ENCODE data around the gene DTYMK.
A peak's percentile ranks its signal among the peaks of the same experiment; 100 is the strongest.
"Not testable (repeated sequence)": the region's sequence is repeated elsewhere in the genome, so short reads cannot be mapped to it uniquely, and the experiment has no call there.

Gene DTYMK, protein sequence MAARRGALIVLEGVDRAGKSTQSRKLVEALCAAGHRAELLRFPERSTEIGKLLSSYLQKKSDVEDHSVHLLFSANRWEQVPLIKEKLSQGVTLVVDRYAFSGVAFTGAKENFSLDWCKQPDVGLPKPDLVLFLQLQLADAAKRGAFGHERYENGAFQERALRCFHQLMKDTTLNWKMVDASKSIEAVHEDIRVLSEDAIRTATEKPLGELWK

DNA sequence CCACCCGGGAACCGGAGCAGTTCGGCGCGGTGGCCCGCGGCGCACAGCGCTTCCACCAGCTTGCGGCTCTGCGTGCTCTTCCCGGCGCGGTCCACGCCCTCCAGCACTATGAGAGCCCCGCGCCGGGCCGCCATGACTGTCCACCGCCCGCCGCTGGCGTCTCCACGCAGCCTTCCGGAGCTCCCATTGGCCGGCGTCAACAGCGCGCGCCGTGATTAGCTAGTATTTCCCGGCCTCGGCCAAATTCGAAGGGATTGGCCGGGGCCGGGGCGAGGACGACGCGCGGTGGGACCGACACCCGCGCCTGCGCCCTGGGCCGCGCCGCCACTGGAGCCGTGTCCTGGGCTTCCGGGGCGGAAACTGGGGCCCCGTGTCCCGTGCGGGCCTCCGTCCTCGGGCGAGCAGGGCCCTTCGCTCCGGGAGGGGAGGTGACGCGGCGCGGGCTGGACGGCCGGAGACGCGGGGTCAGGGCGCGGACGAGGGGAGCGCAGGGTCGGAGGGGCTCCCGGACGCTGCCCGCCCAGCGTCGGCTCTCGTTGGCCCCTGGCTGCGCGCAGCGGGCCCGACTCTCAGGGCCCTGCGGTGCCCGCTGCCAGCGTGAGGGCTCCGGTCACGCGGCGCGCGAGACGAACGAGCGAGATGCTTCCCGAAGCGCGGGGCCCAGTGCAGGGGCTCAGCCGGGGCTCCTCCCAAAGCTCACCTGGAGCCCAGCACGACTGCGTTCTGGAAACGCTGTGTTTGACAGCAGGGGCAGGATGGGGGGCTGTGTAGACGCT, at the start of gene DTYMK:
Gene DTYMK (minus strand): TSS at position 166 of the 776 bp plus-strand sequence. CDS start 32 bp downstream, at position 134.
- peak; percentile 98 for DNase-seq (ENCODE audit: low spot score)

DNA sequence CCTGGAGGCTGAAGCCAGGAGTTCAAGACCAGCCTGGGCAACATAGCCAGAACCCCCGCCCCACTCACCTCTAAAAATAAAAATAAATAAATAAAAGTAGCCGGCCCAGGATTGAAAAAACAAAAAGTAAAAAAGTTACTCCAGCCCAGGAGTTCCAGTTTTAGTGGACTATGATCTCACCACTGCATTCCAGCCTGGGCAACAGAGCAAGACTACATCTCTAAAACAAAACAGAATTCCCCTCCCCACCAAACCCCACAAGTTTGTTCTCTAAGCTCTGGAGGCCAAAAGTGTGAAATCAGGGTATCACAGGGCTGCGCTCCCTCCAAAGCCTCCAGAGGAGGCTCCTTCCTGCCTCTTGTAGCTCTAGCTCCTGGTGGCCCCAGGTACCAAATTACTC, 49.5 kb upstream of the DTYMK start:
- DNase-seq (ENCODE audit: low spot score): no peak

DNA sequence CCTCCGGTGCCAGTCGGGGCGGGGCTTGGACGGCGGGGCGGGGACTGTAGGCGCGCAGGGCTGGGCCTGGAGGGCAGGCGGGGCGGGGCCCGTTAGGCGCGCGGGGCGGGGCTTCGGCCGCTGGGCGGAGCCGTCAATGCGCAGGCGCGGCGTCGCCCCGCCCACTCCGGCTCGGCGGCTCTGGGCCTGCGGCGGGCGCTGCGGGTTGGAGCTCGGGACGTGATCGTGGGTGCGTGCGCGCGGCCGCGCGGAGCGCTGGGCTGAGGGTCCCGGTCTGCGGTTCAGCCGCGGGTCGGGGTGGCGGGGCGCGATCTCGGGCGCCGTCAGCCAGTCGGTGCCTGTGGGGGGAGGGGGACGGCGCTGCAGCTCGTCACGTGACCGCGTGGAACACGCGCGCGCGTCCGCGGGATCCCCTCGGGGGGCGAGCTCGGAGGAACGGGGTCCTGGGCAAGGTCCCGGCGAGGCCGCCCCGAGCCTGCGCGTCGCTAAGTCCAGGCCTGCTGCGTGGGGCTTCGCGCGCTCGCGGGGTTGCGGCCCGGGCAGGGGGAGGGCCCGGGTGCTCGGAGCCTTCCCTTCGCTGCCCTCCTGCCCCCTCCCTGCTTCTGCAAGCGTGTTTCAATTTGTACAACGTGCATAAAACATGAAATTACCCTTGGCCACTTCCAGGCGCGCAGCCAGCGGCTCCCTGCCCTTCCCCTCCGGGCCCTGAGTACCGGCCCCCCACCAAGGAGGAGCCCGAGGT, 48.0 kb upstream of the DTYMK start, which contains the start of gene D2HGDH:
Gene D2HGDH (plus strand): TSS at position 164 of the 742 bp plus-strand sequence. CDS start 595 bp downstream, outside the sequence.
- DNase-seq (ENCODE audit: low spot score): peak; percentile 98

DNA sequence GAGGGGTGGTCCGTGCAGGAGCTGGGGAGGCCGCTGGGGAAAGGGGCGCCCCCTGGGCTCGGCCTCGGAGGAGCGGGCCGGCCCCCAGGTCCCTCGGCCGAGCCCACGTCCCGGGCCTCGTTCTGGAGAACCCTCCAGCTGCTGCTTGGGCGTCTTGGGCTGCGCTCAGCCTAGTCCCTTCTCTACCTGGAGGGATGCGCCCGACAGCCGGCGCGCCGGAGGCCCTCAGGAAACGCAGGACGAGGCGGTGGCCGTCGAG, 47.5 kb upstream of the DTYMK start:
- DNase-seq (ENCODE audit: low spot score): no peak

DNA sequence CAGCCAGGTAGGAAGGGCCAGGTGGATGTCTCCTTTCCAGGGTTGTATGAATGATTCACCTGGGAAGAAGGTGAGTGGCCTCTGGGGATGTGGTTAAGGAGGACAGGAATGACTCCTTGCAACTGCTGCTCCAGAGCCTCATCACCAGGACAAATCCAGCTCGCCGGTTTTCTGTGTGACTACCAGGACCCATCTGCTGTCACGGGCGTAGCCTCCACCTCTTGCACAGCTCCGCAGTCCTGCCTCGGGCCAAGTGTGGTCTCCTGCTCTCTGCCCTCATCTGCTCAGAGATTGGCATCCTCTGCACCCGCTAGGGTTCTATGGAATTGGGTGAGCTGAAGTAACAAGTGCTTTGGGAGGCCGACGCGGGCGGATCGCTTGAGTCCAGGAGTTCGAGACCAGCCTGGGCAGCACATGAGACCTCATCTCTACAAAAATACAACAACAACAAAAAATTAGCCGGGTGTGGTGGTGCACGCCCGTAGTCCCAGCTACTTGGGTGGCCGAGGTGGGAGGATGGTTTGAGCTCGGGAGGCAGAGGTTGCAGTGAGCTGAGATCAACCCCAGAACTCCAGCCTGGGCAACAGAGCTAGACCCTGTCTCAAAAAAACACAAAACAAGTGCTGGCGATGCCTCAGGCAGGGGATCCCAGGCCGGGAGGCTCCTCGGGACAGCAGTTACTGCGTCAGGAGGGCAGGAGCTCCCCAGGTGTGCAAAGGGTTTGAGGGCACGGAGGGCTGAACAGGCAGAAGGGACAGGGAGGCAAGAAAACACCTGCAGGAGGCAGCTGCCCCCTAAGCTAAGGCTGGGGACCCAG, 47.0 kb upstream of the DTYMK start:
- no peak for DNase-seq (ENCODE audit: low spot score)

DNA sequence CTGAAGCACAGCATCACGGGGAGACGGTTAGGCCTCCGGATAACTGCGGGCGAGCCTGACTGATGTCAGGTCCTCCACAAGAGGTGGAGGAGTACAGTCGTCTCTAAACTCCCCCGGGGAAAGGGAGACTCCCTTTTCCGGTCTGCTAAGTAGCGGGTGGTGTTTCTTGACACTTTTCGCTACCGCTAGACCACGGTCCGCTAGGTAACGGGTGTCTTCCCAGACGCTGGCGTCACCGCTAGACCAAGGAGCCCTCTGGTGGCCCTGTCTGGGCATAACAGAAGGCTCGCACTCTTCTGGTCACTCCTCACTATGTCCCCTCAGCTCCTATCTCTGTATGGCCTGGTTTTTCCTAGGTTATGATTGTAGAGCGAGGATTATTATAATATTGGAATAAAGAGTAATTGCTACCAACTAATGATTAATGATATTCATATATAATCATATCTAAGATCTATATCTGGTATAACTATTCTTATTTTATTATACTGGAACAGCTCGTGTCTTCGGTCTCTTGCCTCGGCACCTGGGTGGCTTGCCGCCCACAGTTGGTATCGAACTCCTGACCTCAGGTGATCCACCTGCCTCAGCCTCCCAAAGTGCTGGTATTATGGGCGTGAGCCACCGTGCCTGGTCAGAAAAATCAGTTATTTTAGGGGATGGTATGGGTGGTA, 46.0 kb upstream of the DTYMK start:
- DNase-seq (ENCODE audit: low spot score): not testable (repeated sequence)

DNA sequence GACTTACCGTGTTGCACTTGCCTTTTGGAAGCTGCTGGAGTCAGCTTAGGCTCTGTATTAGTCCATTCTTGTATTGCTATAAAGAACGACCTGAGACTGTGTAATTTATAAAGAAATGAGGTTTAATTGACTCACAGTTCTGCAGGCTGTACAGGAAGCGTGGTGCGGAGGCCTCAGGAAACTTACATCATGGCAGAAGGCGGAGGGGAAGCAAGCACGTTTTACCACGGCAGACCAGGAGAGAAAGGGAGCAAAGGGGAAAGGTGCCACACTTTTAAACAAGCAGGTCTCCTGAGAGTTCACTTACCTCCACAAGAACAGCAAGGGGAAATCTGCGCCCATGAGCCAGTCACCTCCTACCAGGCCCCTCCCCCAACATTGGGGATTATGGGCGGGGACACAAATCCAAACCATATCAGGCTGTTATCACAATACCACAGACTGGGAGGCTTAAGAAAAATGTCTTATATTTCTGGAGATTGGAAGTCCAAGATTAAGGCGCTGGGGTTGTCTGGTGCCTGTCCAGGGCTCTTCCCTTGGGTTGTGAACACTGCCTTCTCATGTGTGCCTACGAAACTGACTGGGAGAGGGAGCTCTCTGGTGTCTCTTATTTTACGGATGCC, 44.2 kb upstream of the DTYMK start:
- no peak for DNase-seq (ENCODE audit: low spot score)

DNA sequence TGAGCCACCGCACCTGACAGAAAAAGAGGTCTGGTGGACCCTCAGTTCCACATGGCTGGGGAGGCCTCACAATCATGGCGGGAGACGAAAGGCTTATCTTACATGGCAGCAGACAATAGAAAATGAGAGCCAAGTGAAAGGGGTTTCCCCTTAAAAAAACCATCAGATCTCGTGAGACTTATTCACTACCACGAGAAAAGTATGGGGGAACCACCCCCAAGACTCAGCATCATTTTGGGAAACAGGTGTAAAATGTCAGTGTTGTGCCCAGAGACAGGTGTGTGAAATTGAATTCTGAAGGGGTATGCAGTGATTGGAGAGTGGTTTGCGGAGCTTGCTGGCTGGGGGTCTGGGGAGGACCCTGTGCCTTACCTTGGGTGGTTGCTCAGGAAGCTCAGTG, 43.3 kb upstream of the DTYMK start:
- no peak for DNase-seq (ENCODE audit: low spot score)

DNA sequence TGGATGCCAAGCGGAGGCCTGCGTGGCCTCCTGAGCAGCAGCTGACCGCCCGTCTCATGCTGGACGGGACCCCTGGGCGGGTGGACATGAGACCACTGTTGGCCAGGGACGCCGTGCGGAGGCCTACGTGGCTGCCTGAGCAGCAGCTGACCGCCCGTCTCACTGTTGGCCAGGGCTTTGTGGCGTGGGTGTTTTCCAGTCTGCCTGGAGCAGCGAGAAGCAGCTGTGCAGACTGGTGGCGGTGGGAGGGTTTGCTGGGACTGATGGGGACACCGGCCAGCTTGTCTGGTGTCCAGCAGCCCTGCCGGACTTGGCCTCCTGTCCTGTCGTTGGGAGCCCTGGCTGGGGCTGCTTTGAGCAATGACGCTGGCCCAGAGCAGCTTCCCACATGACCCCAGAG, 42.0 kb upstream of the DTYMK start:
- peak; percentile 12 for DNase-seq (ENCODE audit: low spot score)

DNA sequence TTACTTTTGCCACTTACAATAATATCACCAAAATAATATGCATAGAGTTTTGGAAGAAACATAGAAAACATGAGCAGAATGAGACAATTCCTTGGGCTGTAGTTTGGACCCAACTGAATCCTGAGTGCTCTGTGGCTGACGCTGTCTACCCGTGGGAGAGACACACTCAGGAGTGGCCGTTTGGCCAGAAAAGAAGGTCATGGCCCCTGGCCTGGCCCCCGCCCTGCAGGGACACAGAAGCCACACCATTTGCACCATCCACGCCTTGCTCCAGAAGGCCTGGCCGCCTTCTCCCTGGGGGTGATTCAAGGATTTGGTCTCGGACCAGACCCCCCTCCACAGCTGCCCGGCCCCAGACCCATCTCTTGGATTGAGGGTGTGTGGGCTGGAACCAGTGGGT, 41.4 kb upstream of the DTYMK start:
- DNase-seq (ENCODE audit: low spot score): peak; percentile 10

DNA sequence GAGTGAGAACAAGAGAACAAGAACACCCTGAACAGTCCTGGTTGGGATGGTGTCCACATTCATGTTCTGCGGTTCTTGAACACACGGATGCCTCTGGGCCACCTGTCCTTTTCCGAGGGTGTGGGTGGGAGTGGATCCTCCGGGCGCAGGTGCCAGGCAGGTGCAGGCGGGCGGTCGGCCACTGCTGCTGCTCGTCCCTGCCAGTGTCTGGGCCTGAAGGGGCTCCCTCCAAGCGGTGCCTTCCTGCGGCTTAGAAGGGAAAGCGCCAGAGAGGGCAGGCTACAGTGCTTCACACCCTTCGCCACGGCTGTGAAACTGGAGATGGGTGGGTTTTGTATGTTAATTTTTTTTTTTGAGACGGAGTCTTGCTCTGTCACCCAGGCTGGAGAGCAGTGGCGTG, 39.8 kb upstream of the DTYMK start:
- DNase-seq (ENCODE audit: low spot score): peak; percentile 14

DNA sequence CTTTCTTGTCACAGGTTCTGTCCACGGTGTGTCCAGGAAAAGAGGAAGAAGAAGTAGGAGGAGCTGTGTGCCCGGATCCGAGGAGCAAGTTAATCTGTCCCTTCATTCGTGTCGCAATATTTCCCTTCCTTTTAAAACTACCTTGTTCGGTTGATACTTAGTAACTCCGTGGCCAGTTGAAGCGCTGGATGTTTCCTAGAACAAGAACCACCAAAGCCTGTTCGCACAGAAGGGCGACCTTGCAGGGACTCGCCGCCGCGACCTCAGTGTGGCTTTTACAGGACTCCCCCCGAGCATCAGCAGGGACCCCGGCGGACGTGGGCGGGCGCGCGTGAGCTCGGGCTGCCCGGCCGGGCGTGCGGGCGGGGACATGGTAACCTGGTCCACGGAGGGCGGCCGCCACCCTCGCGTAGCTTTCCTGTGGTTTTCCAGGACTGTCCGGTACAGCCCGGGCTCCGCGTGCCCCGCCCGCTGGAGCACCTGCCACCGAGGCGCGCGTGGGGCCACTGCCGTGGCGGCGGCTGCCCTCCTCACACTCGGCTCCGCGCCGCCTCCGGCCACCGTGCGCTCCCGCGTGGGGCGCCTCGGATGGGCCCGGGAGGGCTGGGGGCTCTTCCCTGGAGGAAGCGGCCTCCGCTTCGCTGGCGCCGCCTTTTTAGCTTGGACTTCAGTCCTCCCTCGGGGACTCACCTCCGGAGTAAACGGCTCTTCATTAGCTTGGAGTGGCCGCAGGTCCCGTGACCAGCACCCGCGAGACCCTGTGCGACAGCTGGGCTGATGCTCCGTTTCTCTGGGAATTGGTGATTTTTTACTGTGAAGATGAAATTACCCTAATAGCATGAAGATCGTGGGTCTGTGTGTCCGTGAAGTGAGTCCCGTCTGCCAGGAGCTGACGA, 38.6 kb upstream of the DTYMK start:
- peak; percentile 27 for DNase-seq (ENCODE audit: low spot score)

DNA sequence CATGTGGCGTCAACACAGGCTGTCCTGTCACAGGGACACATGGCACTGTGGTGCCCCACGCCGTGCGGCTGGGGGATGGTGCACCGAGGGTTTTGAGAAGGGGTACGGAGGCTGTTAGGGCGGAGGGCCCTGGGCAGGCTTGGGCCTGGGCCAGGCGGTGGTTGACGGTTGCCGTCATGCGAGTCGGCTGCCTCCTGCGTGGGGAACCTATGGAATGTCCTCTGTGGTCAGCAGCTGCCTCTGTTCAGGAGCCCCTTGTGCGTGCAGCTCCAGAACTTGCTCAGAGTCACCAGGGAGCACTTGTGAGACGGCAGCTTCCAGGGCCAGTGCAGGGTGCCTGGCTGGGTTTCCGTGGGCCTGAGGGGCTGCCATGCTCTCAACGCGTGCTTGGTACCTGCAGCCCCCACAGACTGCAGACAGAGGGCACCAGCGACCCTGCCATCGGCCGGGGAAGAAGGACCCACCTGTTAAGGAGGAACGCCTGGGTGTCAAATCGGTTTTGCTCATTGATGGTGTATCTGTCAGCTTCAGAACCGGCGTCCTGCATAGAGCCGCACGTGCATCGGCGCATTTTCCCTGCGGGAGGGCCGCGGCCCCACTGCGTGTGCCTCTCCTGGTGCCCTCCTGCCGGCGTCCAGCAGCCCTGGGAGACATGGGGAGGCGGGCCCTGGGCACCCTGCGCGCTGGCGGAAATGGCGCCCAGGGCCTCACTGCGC, 37.8 kb upstream of the DTYMK start:
- DNase-seq (ENCODE audit: low spot score): peak; percentile 57

DNA sequence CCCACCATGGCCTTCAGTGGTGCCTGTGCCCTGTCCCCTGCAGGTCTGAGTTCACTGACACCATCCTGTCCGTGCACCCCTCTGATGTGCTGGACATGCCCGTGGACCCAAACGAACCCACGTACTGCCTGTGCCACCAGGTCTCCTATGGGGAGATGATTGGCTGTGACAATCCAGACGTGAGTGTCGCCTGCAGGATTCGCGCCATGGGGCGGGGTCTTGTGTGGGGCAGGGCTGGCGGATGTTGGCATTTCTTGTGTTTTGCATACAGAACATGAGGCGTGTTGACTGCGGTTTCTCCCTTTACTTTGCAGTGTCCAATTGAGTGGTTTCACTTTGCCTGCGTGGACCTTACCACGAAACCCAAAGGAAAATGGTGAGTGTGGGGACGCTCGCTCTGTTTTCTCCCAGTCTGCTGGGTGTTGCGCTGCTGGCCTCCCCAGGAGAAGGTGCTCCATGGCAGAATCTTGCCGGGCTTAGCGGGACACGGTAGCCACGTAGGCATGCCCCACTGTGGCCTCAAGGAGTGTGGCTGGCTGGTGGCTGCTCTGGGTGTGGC, 36.4 kb upstream of the DTYMK start:
- peak; percentile 18 for DNase-seq (ENCODE audit: low spot score)

DNA sequence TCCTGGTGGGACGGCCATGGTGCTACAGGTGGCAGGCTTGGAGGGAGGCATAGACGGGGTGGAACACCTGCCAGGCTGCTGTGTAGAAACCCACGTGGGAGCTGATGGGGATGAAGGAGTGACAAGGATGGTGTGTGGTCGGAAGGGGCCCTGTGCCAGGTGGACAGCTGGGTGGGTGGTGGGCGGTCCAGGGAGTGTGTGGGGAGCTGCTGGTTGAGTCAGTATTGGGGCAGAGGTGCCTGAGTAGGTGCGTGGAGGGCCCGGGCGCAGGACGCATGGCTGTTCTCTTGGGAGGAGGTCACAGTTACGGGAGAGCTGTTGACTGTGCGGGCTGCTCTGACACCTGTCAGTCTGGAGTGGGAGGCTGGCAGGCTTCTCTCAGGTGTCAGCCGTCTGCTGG, 35.2 kb upstream of the DTYMK start:
- DNase-seq (ENCODE audit: low spot score): peak; percentile 24

DNA sequence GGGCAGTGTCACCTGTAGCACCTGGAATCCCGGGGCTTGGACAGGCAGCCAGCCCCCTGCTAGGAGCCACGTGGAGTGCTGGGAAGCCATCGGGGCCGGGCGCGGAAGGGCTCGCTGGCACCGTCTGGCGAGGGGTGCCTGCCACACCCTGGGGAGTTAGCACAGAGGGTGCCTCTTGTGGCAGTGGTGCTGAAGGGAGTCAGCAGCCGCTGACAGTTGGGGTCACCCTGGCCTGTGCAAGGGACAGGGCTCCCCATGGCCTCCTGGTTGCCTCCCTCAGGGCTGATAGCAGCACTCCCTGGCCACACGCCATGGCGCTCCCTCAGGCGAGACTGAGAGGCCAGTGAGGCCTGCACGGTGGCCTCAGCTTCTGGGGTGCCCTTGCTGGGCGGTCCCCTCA, 33.9 kb upstream of the DTYMK start:
- peak; percentile 23 for DNase-seq (ENCODE audit: low spot score)

DNA sequence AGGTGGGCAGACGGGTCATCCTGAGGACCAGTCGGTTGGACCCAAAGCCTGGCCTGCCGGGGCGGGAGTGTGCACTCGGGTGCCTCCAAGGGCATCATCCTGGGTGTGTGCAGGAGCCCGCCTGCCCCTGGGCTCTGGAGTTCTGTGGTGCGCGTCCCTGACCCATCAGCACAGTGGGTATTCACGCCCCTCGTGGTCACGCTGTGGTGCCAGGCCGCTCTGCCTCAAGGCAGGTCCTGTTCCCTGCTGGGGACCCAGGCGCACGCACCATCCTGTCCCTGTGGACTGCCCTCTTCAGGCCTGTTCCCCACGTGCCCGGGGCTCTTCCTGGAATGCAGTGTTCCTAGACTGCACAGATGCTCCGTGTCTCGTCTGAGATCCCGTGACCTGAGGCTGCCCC, 33.5 kb upstream of the DTYMK start:
- peak; percentile 14 for DNase-seq (ENCODE audit: low spot score)

DNA sequence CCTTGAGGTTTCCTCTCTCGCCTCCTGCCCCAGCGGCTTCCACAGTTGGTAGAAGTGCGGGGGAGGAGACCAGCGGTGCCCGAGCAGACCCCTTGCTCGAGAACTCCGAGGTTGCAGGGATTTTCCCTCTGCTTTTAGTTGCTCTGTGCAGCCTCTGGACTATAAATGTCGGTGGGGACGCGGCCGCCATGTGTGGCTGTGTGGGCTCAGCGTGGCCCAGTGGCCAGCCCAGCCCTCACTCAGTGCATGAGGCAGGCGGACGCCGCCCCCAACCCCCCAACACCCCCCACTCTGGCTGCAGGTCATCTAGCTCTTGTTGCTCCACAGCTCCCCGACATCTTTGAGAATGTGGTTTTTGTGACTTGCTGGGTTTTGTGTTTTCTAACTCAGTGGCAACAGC, 32.5 kb upstream of the DTYMK start:
- DNase-seq (ENCODE audit: low spot score): peak; percentile 17

DNA sequence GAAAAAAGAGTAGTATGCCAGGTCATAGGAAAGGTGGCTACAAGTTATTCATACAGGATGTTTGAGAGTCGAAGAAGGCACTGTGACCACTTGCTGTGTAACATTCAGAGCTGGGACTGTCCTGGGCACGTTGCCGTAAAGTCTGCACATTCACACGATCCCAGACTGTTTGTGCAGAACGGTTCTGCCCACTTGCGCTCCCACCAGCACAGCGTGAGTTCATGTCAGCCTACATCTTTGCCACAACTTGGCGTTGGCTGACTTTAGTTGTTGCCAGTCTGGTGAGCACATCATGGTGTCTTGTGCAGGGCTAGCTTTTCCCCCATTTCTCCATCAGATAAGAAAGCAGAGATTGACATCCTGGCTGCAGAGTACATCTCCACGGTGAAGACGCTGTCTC, 22.3 kb upstream of the DTYMK start:
- DNase-seq (ENCODE audit: low spot score): no peak

Measured in D341Med (cell line).